ENCODE data around the gene GCNA.

GRCh38 chrX:71532078-71532752, 46.0 kb upstream of the GCNA start:
- TF ChIP-seq CTCF (IDR thresholded peaks at IDR 0.05), result no peak
- TF ChIP-seq POLR2A (IDR thresholded peaks at IDR 0.05), result peak in 1 of 4 donors; percentile 29

Measured in esophagus squamous epithelium (tissue), 4 donors.